GM18499 (cell line): ENCODE results near the gene ATF6.

Experiments used
- ATAC-seq: cut with Tn5 transposase; IDR thresholded peaks from one replicate; pipeline ENCODE4 v1.9.1; 2021; ENCODE audit warnings: moderate number of reproducible peaks; ENCODE audit not compliant: insufficient read depth, unreplicated experiment

Gene ATF6

DNA sequence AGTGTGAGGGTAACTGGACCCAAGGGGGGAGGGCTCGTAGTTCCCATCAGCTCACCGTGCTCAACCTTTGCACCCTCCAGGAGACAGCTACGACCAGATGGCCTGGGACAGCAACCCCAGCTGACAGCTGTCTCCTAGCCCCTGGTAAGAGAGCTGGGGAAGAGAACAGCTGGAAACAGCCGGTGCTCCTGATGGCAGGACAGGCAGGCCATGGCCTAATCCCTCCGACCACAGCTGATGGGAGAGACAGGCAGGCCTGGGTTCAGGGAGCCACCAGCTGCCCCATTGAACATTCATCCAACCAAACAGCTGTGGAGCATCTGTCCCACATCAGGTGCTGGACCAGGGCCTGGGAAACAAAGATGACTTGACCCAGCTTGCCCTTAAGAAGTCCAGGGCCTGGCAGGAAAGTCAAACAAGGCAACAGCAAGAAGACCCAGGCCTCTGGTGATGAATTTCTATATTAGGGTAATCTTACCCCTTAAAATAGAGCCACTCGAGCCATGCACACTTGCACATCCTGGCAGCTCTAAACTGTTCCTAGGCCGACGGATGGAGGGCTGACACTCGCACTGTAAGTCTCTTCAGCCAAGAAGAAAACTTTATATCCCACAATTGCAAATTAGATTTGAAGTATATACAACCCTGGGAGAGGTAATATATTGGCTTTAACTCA lies 245.4 kb downstream of the ATF6 start:
- no peak for ATAC-seq

DNA sequence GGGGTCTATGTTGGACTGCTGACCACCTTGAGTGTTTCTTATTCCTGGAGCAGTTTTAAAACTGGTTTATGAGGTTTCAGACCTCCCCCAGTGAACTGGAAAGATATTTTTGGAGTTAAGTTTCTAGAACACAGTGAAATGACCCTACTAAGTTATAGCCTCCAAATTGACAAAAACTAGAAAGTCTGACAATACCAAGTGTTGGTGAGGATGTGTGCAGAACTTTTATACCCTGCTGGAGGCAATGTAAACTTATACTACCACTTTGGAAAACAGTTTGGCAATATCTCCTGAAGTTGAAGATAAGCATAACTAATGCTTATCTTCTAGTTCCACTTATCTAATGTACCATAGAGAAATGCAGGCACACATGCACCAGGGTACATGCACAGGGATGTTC lies 247.2 kb downstream of the ATF6 start:
- ATAC-seq, result no peak
